MM.1S (cell line): ENCODE data around the gene GPR153.

Experiments
- CTCF ChIP-seq: fragments of 300-600 bp; sonication (generic); IDR thresholded peaks from 2 replicates; pipeline ENCODE4 v1.5.1; 2016; ENCODE audit warnings: antibody characterized with exemption, low read length, mixed read lengths
- EZH2 ChIP-seq: fragments of 300-600 bp; sonication (generic); optimal IDR thresholded peaks from 2 replicates; pipeline ENCODE3; 2017; ENCODE audit warnings: low read depth, mild to moderate bottlenecking, antibody characterized with exemption, low read length, mixed read lengths

DNA sequence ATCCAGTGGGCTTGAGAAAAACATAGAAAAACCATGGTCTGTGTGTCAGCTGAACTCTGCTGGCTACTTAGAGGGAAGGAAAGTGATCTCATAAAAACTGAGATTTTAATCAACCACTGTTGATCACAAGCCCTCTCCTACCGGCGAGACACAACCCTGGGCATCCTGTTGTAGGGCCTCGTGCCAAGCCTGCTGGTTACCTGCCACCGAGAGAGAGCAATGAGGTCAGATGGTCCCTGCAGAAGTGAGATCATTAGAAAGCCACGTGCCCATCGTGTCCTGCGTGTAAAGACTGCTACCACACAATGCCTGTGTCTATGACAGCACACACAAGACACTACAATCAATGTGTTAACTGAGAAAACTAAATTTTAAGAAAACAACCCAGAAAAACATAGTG lies 41.7 kb upstream of the GPR153 start:
- TF ChIP-seq CTCF (no peak), EZH2 (no peak)
